NCI-H2227 (cell line): ENCODE data around the gene DAAM2.

ENCODE experiments used
- DNase-seq: peaks from one replicate; lab custom pipeline; 2025; ENCODE audit not compliant: unreplicated experiment; lab: John Stamatoyannopoulos, UW

The DAAM2 gene

DNA sequence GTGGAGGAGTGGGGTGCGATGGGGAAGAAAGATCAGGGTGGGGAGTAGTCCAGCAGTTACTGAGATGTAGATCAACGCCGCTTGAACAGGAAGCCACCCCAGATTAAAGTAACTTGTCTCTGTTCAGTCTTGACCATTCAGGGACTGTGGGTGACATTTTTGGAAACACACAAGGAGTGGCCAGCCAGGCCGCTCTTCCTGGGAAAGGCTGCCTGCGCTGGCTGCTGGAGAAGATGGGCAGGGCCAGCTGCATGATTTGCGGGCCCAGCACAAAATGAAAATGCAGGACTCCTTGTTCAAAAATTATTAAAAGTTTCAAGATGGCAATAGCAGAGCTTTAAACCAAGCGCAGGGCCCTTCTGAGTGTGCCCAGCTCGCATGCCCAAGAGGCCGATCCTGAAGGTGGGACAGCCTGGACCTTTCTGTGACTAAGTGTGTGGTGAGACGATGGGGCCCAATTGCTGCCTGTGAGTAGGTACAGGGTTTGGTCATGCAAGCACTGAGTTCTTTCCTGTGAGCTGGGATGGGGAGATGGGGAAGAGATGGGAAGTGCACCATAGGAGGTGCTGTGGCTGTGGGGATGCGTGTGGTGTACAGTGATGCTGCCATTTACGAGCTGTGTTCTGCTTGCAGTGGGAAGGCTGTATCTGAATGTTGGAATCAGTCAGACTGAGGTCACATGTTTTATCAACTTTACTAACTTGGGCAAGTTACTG is 51.3 kb downstream of the DAAM2 start:
- no peak for DNase-seq

DNA sequence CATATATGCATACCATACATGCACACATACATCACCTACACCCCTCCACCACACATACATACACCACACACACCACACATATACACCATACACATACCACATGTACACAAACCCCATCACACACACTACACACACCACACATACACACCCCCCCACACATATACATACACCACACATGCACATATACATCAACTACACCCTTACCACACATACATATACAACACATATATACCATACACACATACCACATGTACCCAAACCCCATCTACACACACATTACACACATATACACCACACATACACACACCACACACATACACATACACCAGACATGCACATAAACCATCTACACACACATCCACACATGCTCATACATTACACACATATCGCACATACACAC is 52.7 kb downstream of the DAAM2 start:
- no peak for DNase-seq

DNA sequence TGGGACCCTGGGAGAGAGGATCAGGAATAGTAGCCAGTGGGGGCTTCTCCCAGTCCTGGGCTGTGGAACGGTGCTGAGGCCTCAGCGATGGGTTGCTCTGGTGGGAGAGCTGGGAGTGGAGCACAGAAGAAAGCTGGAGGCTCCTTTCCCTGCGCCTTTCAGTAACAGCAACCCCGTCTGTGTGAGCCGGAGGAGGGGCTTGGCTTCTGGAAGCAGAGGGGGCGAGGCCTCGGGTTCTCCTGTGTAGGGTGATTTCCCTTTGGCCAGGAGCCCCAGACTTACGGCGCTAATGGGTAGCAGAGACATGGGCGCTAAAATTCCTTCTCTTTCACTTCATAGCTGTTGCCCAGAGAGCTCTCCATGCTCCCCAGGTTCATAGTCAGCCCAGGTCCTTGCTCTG is 55.0 kb downstream of the DAAM2 start:
- no peak for DNase-seq

DNA sequence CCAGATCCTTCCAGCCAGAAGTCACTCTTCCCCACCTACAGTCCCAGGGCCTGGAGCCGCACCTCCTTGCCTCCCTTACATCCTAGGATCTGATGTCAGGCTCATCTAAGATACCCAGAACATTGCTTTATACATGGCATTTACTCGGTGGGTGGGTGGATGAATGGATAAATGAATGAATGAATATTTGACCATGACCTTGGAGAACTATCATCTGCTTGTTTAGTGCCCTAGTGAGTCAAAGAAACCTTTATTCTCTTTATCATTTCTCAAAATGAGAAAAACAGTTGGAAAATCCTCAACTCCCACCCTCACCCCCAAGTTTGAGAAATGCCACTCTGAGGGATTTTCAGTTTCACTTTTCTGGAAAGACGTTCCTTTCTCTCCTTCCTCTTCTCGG is 56.0 kb downstream of the DAAM2 start:
- no peak for DNase-seq

DNA sequence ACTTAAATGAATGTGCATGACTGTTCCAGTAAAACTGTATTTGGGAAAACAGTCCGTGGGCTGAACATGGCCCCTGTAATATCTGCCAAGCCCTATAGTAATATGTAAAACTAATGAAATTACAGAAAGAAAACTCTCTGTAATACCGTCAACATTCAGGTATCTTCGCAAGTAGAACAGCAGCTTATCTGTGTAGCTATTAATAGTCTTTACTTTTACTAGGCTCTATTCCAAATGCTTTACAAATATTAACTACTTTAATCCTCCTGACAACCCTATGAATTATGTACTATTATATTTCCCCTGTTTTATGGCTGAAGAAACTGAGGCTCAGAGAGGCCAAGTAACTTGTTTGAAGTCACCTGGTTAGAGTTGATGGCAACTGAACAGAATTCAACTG is 57.1 kb downstream of the DAAM2 start:
- DNase-seq, result no peak

DNA sequence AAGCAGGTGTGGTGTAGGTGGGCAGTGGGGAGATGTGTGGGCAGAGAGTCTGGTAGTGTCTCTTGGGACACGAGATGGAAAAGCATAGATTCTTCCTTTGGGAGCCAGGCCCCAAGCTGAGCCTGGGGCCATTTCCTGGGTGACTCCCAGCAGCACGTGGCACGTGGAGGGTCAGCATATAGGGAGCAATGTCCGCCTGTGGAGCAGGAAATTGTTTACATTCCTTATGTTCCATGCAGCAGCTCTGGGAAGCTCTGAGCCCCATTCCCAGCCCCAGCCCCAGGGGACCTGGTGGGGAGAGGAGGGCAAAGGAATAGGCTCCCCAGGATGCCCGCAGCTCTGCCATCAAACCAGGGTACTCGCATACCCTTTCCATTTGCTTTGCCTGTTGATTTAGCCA is 57.6 kb downstream of the DAAM2 start:
- DNase-seq, result no peak

DNA sequence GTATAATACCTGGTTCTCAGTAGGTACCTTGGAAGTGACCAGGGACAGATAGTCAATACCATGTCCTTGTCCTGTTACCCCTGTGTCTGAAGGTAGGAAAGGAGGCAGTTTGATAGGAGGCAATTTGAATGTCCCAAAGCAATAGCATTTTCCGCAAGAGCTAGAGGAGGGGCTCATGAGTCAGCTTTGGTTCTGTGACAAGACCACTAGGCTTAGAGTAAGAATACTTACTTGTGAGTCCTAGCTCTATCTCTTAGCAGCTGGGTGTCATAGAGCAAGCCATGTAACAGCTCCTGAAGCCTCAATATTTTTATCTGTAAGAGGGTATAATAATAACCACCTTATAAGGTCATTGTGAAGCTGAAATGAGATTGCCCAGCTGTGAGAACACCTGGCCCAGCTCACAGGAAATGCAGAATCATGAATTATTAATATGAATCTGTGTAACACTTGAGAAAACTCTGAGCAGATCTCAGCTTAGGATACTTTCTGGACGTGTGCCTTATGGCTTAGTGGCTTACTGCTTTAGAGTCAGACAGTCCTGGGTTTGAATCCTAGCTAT is 58.6 kb downstream of the DAAM2 start:
- DNase-seq, result no peak

DNA sequence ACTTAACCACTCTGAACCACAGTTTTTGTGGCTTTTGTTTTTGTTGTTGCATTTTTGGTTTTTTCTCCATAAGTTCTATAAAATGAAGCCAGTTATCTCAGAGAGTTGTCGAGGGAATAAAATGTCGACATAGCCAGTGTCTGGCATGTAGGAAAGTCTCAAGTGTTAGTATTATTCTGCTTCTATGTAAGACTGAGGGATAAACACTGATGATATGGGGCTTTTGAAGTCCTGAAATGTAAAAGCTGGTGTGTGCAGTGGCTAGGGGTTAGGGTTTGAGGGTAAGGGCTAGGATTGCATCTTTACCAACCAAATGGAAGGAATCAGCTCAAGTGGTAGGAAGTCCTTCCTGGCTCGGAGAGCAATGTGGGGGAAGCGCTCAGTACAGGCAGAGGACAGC is 59.2 kb downstream of the DAAM2 start:
- no peak for DNase-seq

DNA sequence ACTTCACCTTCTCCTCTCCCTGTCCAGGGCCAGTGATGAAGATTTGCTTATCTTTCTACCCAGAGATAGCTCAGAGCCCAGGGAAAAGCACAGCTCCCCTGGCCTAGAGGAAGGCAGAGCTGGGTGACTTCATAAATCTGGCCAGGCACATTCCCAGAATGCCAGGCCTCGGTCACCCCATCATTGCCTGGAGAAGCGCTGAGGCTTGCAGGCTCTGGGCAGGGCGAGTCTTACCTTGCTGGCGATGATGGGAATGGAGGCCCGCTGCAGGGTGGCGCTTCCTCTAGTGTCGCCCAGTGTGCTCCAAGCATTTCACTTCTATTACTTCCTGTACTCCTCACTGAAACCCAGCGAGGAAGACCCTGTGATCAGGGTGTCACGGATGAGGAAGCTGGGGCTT is 60.1 kb downstream of the DAAM2 start:
- DNase-seq, result no peak

DNA sequence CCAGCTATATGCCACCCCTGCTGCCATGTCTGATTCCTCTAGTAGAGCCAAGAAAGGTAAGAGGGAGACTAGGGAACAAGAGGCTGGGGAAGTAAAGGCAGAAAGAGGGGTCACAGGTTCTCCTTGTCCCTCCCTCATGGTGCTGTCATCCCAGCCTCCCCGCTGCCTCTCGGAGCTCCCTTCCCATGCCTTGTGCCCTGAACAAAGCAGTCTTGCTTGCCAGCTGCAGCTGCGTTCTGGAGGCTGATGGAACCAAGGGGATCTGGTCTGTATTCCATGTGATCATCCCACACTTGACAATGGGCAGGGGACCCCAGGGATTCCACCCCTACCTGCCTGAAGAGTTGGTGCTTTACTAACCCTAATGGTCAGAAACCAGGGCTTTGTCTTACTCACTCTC is 61.4 kb downstream of the DAAM2 start:
- no peak for DNase-seq

DNA sequence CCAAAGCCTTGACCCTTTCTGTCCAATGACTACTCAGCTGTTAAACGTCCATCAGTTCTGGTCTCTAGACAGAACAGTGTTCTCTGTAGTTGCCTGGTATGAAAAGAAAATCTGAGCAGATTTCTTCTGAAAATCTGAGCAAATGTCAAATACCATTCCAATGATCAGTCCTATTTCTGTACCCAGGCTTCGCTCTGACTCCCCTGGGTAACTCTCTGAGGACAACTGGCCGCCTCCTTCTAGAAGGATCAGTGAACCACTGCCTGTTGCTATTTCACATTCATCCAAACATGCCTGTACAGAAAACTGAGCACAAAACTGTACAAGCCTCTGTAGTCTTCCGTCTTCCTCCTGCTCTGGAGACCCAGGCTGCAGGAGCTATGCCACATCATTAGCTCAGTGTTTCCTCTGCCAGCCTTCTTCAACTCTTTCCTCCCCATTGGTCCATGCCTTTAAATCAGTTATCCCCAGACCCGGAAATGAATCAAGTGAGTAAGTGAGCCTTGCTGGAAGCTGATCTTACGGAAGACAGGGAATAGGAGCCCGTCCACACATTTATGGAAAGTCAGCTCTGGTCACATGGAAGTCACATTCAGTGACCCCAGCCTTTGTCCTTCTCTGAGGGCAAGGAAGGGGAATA is 63.3 kb downstream of the DAAM2 start:
- DNase-seq, result no peak

DNA sequence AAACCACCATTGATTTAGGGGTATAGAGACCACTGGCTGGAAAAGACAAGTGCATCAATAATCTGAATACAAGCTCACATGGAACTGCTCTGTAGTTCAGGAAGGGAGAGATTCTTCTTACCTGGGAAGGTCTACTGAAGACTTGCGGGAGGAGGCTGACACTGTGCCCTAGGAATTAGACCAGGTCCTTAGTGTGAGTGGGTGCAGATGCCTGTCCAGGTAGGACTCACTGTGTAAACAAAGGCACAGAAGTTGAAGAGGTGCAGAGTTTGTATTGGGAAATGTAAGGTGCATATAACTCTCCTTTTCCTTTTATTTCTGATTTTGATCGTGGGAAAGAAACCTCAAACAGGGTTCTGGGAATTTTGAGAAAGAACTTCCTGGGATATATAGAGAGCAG is 66.8 kb downstream of the DAAM2 start:
- no peak for DNase-seq

DNA sequence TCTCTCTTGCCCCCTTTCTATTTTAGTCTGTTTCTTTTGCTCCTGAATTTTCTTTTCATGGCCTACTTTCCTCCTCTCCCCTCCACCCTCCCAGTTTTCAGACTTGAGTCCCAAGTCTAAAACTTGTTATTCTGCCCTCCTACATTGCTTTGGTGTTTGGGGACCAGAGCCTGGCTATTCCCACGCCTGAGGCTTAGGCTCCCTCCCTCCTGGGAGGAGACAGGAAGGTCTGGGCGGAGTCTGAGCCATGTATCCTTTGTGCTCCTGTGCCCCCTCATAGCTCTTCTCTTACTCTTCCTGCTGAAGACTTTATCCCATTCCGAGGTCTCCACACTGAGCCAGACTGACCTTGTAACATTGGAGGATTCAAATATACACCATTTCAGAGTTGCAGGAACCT is 69.5 kb downstream of the DAAM2 start:
- DNase-seq, result no peak

DNA sequence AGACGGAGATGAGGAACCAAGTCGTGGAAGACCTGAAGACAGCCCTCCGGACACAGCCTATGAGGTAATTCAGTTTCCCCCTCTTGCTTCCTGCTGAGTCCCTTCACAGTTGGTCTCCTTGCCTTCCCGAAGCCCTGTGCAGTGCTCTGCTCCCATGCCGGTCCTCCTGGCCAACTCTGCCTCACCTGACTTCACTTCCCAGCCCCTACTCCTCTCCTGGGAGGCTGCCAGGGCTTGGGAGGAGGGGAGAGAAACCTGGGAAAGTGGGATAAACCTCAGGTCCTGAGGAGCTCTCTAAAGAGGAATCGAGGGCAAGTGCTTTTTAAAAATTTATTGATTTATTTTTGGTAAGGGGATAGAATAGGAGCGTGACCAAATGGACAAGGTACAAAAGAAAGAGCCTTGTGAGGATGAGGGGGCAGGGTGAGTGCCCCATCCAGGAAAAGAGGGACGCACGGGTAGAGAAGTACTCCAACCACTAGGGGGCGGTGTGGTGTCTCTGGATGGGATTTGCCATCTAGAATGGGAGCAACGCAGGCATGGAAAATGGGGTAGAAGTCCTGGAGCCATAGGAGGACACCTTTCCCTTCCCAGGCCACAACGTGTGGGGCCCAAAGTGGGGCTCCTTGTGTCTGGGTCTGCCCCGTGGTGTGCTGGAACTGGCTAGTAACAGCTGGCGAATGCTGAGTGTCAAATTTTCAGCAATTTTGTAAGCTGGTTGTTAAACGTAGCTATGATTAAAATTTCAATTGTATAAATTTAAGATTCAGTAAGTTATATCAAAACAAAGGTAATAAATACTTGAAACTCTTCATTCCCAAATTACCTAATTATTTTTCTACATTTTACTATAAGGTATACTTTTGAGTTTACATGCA is 73.1 kb downstream of the DAAM2 start:
- DNase-seq, result peak; percentile 11

DNA sequence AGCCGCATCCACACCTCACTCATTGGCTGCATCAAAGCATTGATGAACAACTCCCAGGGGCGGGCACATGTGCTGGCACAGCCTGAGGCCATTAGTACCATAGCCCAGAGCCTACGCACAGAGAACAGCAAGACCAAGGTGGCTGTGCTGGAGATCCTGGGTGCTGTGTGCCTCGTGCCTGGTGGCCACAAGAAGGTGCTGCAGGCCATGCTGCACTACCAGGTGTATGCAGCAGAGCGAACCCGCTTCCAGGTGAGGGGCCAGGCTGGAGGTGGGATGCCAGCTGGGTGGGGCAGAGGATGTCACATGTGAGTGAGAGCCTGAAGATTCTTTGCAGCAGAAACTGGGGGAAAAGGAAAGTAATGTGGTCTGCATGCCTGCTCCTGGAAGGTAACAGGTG is 75.4 kb downstream of the DAAM2 start:
- DNase-seq, result no peak

DNA sequence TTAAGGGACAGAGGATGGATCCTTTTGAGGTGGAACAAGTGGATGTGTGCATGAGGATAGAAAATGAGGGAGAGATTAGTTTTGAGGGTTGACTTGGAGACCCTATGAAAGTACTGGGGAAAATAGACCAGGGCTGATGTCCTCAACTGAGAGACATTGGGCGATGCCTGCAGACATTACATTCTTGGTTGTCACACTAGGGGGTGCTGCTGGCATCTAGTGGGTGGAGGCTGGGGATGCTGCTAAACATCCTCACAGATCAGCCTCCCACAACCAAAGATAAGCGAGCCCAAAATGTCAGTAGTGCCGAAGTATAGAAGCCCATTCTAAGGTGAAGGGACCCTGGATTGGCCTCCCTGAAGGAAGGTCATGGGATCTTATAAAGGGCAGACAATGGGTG is 78.8 kb downstream of the DAAM2 start:
- DNase-seq, result no peak

DNA sequence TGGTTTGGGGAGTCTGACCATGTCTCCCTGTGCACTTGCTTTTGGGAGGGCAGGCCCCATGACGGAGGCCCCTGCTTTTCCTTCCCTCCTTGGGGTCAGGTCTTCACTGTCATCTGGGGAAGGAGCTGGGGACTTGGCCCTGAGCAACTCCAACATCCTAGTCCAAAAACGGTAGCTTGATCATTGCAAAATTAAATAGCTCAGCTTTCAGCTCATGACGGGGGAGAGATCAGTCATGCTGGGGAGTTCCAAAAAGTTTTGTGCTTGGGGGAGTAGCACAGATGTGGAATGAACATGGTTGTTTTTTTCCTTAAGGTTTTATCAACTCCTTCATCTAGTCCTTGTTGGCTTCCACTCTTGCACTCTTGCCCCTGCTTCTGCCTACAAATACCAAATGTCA is 81.3 kb downstream of the DAAM2 start:
- DNase-seq, result no peak

DNA sequence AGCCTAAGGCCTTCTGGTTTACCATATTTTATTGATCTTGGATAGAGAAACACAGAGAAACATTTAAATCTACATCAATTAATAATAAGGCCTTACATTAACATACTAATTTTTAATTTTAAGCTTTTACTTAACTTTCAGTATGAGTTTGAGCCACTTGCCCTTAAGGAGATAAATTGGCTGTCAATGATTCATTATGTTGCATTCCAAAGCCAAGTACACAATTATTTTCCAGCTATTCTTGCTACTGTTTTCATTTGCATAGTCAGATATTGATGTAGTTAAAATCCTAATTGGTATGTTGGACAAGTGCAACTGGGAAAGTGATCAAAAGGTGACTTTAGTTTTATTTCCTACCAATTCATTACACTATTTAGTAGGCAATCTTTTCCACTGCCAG is 83.9 kb downstream of the DAAM2 start:
- no peak for DNase-seq

DNA sequence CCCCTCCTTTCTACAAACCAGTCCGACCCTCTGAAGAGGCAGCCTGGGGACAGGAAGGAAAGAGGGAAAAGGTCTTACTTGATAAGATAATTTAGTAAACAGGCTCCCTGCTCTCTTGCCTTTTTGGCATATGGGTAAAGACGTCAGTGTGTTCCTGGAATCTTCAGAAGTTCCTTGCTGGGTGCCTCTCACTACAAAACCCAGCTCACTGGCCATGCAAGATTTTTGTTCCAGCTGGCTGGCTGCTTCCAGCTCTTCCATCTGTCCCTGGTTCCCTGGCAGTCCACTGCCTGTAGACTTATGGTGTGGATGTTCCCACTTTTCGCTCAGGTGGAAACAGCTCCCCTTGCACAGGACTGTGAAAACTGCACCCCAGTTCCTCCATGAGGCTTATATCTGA is 84.7 kb downstream of the DAAM2 start:
- DNase-seq, result no peak

DNA sequence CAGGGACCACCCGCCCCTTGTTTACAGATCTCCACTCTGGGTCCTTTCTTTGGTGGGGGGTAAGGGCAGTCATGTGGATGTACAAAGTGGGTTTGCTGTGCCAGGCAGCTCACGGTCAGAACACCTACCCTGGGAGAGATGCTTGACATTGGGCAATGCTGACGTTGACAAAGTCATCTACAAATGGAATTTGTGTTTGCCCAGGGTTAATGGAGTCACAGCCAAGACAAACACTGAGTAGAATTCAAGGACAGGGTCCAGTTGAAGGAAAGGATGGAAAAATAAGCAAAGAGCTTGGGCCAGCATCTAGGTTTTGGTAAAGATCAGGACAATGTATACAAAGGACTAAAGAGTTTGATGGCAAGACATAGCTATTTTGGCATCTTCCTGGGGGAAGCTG is 87.4 kb downstream of the DAAM2 start:
- no peak for DNase-seq

DNA sequence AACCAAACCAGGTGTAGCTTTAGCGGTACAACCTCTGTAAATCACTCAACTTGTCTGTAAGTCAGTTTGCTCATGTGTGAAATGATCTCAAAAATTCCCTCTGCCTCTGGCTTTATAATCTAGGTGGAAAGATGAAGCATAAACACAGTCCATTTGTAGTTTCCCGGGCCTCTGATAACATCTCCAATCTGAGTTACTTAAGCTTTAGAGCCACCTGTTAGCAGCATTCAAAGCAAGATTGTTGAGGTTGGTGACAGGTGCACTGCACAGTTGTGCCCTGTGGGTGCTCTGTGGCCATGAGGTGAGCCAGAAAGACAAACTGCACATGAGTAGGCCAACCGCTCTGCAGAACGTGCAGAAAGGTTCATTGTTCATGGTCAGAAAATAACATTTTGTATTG is 88.4 kb downstream of the DAAM2 start:
- DNase-seq, result no peak
